A549 treated with AZD2906 at 1 μM for 4 hours (cell line): ENCODE measurements around the gene NAIP. TPM values are rescaled to one million over a fixed set of nuclear protein-coding genes. Genes with fewer than 3 reads are reported as not detected.

Experiments used
- total RNA-seq: library from RNA; stranded (reverse); fragments of 200-300 nt; extraction: Qiagen RNA extraction; gene quantifications from 5 replicates; pipeline ENCODE4 v1.2.3, GENCODE V29; 2022

The NAIP gene
- 0.32 to 0.46 TPM (median 0.40 TPM) in 5 replicates for total RNA-seq

GRCh38 chr5:71025289-71025953 is at the start of gene NAIP:
NAIP (minus strand) TSS chr5:71025339; CDS start chr5:71012915, 12,424 bp downstream.

GRCh38 chr5:71067262-71067928 is 42.3 kb upstream of the NAIP start, which contains the start of gene GTF2H2:
GTF2H2 (minus strand) TSS chr5:71067676; CDS start chr5:71062763, 4,913 bp downstream.

Other genes starting within 250 kb of the NAIP start
- gene SERF1A, start 124.7 kb downstream of the NAIP start, total RNA-seq, result 0.63 to 1.8 TPM (median 0.89 TPM) in 5 replicates
- gene SMN1, start 100.3 kb downstream of the NAIP start, total RNA-seq, result 49.6 to 51.5 TPM (median 50.3 TPM) in 5 replicates
- gene GTF2H2, start 42.3 kb upstream of the NAIP start, total RNA-seq, result 9.1 to 14.5 TPM (median 9.7 TPM) in 5 replicates